ENCODE measurements around the gene TMEM80.

- TF ChIP-seq CTCF (IDR thresholded peaks at IDR 0.05): no peak
- TF ChIP-seq REST (IDR thresholded peaks at IDR 0.05; ENCODE audit: insufficient read depth in 1 of 2, low read depth in 2 of 2, low read length in 1 of 2): no peak
- no peak for TF ChIP-seq POLR2AphosphoS5 (IDR thresholded peaks at IDR 0.05; ENCODE audit: low read depth, low read length)
- no peak for TF ChIP-seq TCF7L2 (IDR thresholded peaks at IDR 0.05; ENCODE audit: low read depth, low read length)
- TF ChIP-seq SIN3A (IDR thresholded peaks at IDR 0.05; ENCODE audit: borderline replicate concordance, insufficient read depth, low read depth, low read length): no peak
Measured at GRCh38 chr11:703506-703905, 7.9 kb downstream of the TMEM80 start.
